HCT116 (cell line): Measurements from ENCODE around the gene CDH23. TPM values are rescaled to one million over a fixed set of nuclear protein-coding genes. Genes with fewer than 3 reads are reported as not detected.

Source experiments
- ATAC-seq: fragments of 200-7000 bp; cut with Tn5 transposase; 2 replicates; pipeline ENCODE4 v1.9.1; 2020; ENCODE audit warnings: mild to moderate bottlenecking, moderate library complexity
- BruUV-seq: library from RNA; stranded (reverse); fragments of 400-500 nt; replicated peaks from 2 replicates; lab custom pipeline; 2021; lab: Mats Ljungman, UMichigan
- CTCF ChIA-PET: fragments of 300-600 bp; sonication (Branson Sonifier 250); formaldehyde crosslinking; loops from one replicate; lab custom pipeline; 2021; ENCODE audit warnings: antibody characterized with exemption; lab: Charles Lee
- POLR2A ChIA-PET: fragments of 300-600, 350-600 bp; sonication (Branson Sonifier 250); formaldehyde crosslinking; loops from one replicate; lab custom pipeline; 2021; ENCODE audit warnings: antibody characterized with exemption; lab: Charles Lee
- RAD21 ChIA-PET, 2 experiments: fragments of 300-600 bp; sonication (Branson Sonifier 250); formaldehyde crosslinking; loops; one replicate each; lab custom pipeline; 2023; ENCODE audit warnings: low total read pairs in 2 of 2; ENCODE audit not compliant: uncharacterized antibody in 2 of 2, unreplicated experiment in 2 of 2, low non-redundant PET in 1 of 2; lab: Charles Lee
- DNase-seq: peaks from one replicate; pipeline ENCODE4 v3.0.0-alpha.2; 2010; ENCODE audit warnings: low read depth, low spot score
- H2AFZ ChIP-seq: fragments of 200-600 bp; shearing (Covaris generic), sonication (generic); 2 replicates; pipeline ENCODE4 v1.6.1; 2017; ENCODE audit warnings: low read depth, mixed run types, mixed read lengths, antibody characterized with exemption, low read length; ENCODE audit not compliant: poor library complexity, severe bottlenecking
- H3K27ac ChIP-seq: 2 replicates; pipeline ENCODE4 v1.5.1; 2012; ENCODE audit warnings: low read depth, low read length
- H3K27me3 ChIP-seq: fragments of 200-600 bp; sonication (generic); 2 replicates; pipeline ENCODE4 v1.6.1; 2016; ENCODE audit warnings: mixed run types, low read length, mixed read lengths; ENCODE audit not compliant: insufficient read depth
- H3K36me3 ChIP-seq, 2 experiments: fragments of 200-500 bp in 1 of 2; fragments of 200-600 bp in 1 of 2; sonication (Bioruptor generic) in 1 of 2; sonication (generic) in 1 of 2; 2 replicates each; pipeline versions ENCODE4 v1.5.1 to v1.6.1; 2014 to 2016; ENCODE audit warnings: low read length in 2 of 2, inconsistent platforms in 1 of 2, mixed read lengths in 1 of 2, mixed run types in 1 of 2; ENCODE audit not compliant: insufficient read depth in 2 of 2, control insufficient read depth in 1 of 2
- H3K4me1 ChIP-seq, 2 experiments: fragments of 200-600 bp in 1 of 2; sonication (generic) in 1 of 2; 2 replicates each; pipeline versions ENCODE4 v1.5.1 to v1.6.1; 2012 to 2017; ENCODE audit warnings: low read length in 2 of 2, inconsistent platforms in 1 of 2, mild to moderate bottlenecking in 1 of 2, mixed read lengths in 1 of 2, mixed run types in 1 of 2, moderate library complexity in 1 of 2; ENCODE audit not compliant: insufficient read depth in 2 of 2, control insufficient read depth in 1 of 2
- H3K4me2 ChIP-seq: fragments of 200-600 bp; sonication (generic); 2 replicates; pipeline ENCODE4 v1.6.1; 2017; ENCODE audit warnings: mixed run types, low read length, mixed read lengths
- H3K4me3 ChIP-seq, 2 experiments: fragments of 200-600 bp in 1 of 2; sonication (generic) in 1 of 2; replicated peaks in 1 of 2; 2 replicates each; pipeline ENCODE4 v1.5.1; 2011 to 2016; ENCODE audit warnings: low read length in 2 of 2, control low read depth in 1 of 2, low read depth in 1 of 2, mild to moderate bottlenecking in 1 of 2, mixed read lengths in 1 of 2, mixed run types in 1 of 2
- H3K79me2 ChIP-seq: fragments of 200-600 bp; sonication (generic); 2 replicates; pipeline ENCODE4 v1.6.1; 2017; ENCODE audit warnings: mild to moderate bottlenecking, mixed run types, low read length, moderate library complexity, mixed read lengths; ENCODE audit not compliant: insufficient read depth
- H3K9ac ChIP-seq: fragments of 200-600 bp; sonication (generic); 2 replicates; pipeline ENCODE4 v1.6.1; 2016; ENCODE audit warnings: low read length, mixed read lengths
- H3K9me2 ChIP-seq: fragments of 200-600 bp; sonication (generic), shearing (Covaris generic); 2 replicates; pipeline ENCODE4 v1.6.1; 2017; ENCODE audit warnings: mixed run types, mild to moderate bottlenecking, moderate library complexity; ENCODE audit not compliant: insufficient read depth
- H3K9me3 ChIP-seq, 2 experiments: fragments of 200-500 bp in 1 of 2; fragments of 200-600 bp in 1 of 2; sonication (Bioruptor generic) in 1 of 2; sonication (generic) in 1 of 2; 2 replicates each; pipeline ENCODE4 v1.6.1; 2014 to 2017; ENCODE audit warnings: low read length in 2 of 2, mixed read lengths in 2 of 2, inconsistent platforms in 1 of 2, low read depth in 1 of 2, mild to moderate bottlenecking in 1 of 2, mixed run types in 1 of 2, moderate library complexity in 1 of 2; ENCODE audit not compliant: control insufficient read depth in 1 of 2, insufficient read depth in 1 of 2
- H4K20me1 ChIP-seq: fragments of 200-600 bp; sonication (generic), shearing (Covaris generic); 2 replicates; pipeline ENCODE4 v1.6.1; 2017; ENCODE audit warnings: mixed run types, mild to moderate bottlenecking, moderate library complexity; ENCODE audit not compliant: insufficient read depth
- CTCF ChIP-seq, 3 experiments: fragments of 200-600 bp in 1 of 3; sonication (generic) in 1 of 3; IDR thresholded peaks in 2 of 3; conservative IDR thresholded peaks in 1 of 3; 2 replicates each; pipeline ENCODE4 v1.5.1; 2012 to 2017; ENCODE audit warnings: low read depth in 2 of 3, low read length in 2 of 3, antibody characterized with exemption in 1 of 3, borderline replicate concordance in 1 of 3, control low read depth in 1 of 3, mild to moderate bottlenecking in 1 of 3, mixed read lengths in 1 of 3, mixed run types in 1 of 3, moderate library complexity in 1 of 3; ENCODE audit not compliant: insufficient read depth in 1 of 3
- FOSL1 ChIP-seq: IDR thresholded peaks from 2 replicates; pipeline ENCODE4 v1.6.1; 2012; ENCODE audit warnings: low read depth
- JUND ChIP-seq: IDR thresholded peaks from 2 replicates; pipeline ENCODE4 v1.6.1; 2012
- POLR2A ChIP-seq: IDR thresholded peaks from 2 replicates; pipeline ENCODE4 v1.7.0; 2011; ENCODE audit warnings: borderline replicate concordance; ENCODE audit not compliant: insufficient read depth, insufficient read length; ENCODE audit errors: extremely low read depth
- SIN3A ChIP-seq: IDR thresholded peaks from 2 replicates; pipeline ENCODE4 v1.6.1; 2012; ENCODE audit warnings: low read depth
- YY1 ChIP-seq: IDR thresholded peaks from 2 replicates; pipeline ENCODE4 v1.6.1; 2011; ENCODE audit warnings: low read length, low read depth, moderate library complexity, mild to moderate bottlenecking; ENCODE audit not compliant: insufficient replicate concordance; ENCODE audit errors: extremely low read depth
- ZNF274 ChIP-seq: fragments of 200-500 bp; sonication (Bioruptor generic); IDR thresholded peaks from 2 replicates; pipeline ENCODE4 v1.6.1; 2014; ENCODE audit warnings: mild to moderate bottlenecking, low read depth, low read length, inconsistent platforms
- intact Hi-C: fragments of 100-400 bp; cut with micrococcal nuclease; formaldehyde crosslinking; loops from 2 replicates; pipeline ENCODE4 v1.10.0; 2022
- total RNA-seq: library from RNA; stranded (reverse); gene quantifications from one replicate; pipeline ENCODE4 v1.2.1, GENCODE V29; 2021; ENCODE audit not compliant: unreplicated experiment

Gene CDH23
- total RNA-seq, 1 experiment from 2014 or later: not detected

GRCh38 chr10:71638822-71639719 is 242.4 kb downstream of the CDH23 start:
- H3K9me2 ChIP-seq: no peaks in the 10 kb centered on the region
- POLR2A ChIA-PET: no interaction called here
- no peaks in the 10 kb centered on the region for H3K4me1 ChIP-seq
- no peak overlapping the region for H3K9ac ChIP-seq
- H3K4me3 ChIP-seq: no peak overlapping the region
- no peaks in the 10 kb centered on the region for H3K27me3 ChIP-seq
- no peaks in the 10 kb centered on the region for H3K9me3 ChIP-seq
- no peak for TF ChIP-seq YY1
- no peak for TF ChIP-seq CTCF (IDR thresholded peaks at IDR 0.05 in 2 of 3, conservative IDR thresholded peaks at IDR 0.05 in 1 of 3; ENCODE audit: borderline replicate concordance in 1 of 3, insufficient read depth in 1 of 3, low read depth in 2 of 3, low read length in 2 of 3)
- no peak for TF ChIP-seq JUND
- TF ChIP-seq FOSL1: no peak
- no peak for TF ChIP-seq POLR2A
- TF ChIP-seq ZNF274: no peak
- no peak for TF ChIP-seq SIN3A
- H3K79me2 ChIP-seq: no peaks in the 10 kb centered on the region
- BruUV-seq: no TSS peak
- no peaks in the 10 kb centered on the region for H3K36me3 ChIP-seq
- DNase-seq (no peak), ATAC-seq (no peak)
- H3K4me2 ChIP-seq: no peak overlapping the region
- H3K27ac ChIP-seq: no peak overlapping the region
- intact Hi-C loops: no loop called here
- CTCF ChIA-PET: interaction anchor here (0.9 kb wide), 1 partner anchor 16 kb away, joined by 3 read pairs; no protein-coding TSS in a partner anchor
- RAD21 ChIA-PET: no interaction called here
- H2AFZ ChIP-seq: no peak overlapping the region
- H4K20me1 ChIP-seq: no peaks in the 10 kb centered on the region
